Measurements from ENCODE around the gene AMZ2.

The AMZ2 gene

GRCh38 chr17:68291836-68292688, 44.2 kb downstream of the AMZ2 start:
- peak; percentile 95 for DNase-seq

DNA sequence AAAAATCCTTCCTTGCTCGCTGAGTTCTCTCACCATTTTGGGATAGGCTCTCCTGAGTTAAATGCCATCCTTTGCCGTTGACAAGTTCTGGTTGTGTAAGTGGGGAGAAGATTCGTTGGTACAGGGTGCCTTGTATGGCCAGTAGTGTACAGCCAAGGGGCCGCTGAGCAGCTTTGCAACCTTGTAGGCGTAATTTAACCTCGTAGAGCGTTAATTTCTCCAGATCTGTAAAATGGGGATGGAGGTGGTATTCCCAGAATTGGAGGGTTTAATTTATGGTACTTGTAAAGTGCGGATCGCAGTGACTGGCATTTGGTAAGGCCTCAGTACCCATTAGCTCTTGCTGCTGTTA, 44.8 kb downstream of the AMZ2 start:
- DNase-seq = no peak

GRCh38 chr17:68293490-68294195, 45.8 kb downstream of the AMZ2 start:
- no peak for DNase-seq

DNA sequence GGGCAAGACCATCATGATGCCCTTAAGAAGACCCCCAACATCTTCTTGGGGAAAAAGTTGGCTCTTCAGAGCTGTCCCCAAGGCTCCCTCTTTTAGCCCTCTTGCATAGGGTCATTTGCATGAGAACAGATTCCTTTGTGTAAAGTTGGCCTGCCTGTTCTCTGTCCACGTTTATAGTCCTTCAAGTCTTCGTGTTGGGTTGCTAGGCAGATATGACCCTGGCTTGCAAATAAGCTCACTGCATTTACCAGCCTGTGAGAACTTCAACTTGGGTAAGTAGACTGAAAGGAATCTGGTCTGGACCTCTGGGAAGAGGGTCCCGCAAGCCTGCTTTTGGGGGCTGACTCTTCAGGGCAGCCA, 46.3 kb downstream of the AMZ2 start:
- DNase-seq = no peak

DNA sequence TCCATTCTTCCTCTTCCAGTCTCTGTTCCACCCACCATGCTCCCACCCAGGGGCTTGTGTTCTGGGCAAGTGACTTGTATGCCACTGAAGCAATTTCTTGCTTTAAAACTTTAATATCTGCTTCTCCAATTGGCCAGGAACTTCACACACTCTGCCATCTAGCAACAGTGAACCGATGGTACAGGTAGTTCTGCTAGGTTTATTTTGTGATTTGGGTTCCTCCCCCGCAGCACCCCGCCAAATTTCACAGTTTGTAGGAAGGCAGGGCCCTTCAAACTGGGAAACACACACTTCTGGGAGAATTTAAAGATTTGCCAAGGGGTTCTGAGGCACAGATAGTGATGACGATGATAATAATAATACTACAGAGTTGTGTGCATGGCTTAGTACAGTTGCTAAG, 46.8 kb downstream of the AMZ2 start:
- DNase-seq = no peak

- DNase-seq = no peak
Observed at GRCh38 chr17:68295086-68295485, 47.2 kb downstream of the AMZ2 start.

- peak; percentile 64 for DNase-seq
Observed at GRCh38 chr17:68296217-68297191, 48.7 kb downstream of the AMZ2 start.

DNA sequence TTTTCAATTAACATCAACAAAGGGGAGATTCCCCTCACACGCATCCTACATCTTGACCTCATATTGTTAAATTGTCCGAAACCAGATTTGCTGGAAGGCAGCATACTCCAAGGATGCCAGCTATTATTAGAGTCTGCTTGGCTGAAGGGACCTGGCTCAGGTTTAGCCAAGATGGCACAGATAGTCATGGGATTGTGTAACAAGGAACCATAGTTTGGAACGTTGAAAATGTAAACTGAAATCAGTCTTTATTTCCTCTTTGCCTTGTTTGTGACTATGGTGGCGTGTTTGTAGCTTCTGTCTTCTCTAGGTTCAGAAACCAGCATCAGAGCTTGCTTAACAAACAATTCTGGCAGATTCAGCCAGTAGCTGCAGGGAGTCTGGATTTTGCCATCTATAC, 49.4 kb downstream of the AMZ2 start:
- DNase-seq = no peak

DNA sequence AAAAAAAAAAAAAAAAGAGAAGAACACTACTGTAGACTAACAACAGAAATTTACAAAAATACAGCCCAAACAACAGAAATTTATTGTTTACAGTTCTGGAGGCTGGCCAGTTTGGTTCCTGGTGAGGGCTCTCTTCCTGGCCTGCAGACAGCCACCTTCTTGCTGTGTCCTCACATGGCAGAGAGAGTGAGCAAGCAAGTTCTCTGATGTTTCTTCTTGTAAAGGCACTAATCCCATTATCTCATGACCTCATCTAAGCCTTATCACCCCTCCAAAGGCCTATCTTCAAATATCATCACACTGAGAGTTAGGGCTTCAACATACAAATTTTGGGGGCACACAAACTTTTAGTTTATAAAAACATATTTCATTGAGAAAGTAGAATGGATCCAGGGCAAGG, 50.8 kb downstream of the AMZ2 start:
- DNase-seq = no peak

DNA sequence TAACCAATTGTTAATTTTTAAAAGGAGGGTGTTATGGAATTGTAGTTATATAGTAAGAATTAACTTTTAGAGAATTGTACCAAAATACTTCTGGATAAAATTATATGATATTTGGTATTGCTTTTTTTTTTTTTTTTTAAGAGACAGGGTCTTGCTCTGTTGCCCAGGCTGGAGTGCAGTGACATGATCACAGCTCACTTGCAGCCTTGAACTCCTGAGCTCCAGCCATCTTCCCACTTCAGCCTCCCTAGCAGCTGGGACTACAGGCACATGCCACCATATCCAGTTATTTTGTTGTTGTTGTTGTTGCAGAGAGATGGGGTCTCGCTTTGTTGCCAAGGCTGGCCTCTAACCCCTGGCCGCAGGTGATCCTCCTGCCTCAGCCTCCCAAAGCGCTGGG, 52.0 kb downstream of the AMZ2 start:
- no peak for DNase-seq

GRCh38 chr17:68301438-68301959, 53.7 kb downstream of the AMZ2 start:
- DNase-seq = no peak

- DNase-seq = no peak
Observed at GRCh38 chr17:68302066-68302564, 54.3 kb downstream of the AMZ2 start.

DNA sequence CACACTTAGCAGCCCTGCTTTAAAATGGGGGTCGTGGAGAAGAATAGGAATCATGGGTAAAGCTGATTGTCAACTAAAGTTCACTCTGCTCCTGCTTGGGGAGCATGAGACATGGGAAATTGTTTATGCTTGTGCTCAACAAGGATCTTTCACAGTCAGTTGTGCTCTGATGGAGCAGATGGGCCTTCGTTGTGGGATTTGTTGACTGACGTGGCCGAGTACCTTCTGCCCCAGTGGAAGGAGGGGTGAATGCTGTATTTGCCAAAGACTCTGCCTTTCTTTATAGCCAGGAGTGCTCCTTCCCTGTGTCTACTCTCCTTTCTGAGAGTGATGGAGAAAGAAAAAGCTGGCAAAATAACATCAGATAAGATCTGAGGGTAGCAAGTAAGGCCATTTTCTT, 54.8 kb downstream of the AMZ2 start:
- no peak for DNase-seq

- DNase-seq = no peak
Observed at GRCh38 chr17:68304706-68305105, 56.9 kb downstream of the AMZ2 start.

- DNase-seq = no peak
Observed at GRCh38 chr17:68305142-68305541, 57.3 kb downstream of the AMZ2 start.

Measured in NK-92 treated with Interleukin-12 subunit alpha and Interleukin-12 subunit beta, amount 100 ng/mL, for 24 hours (cell line).